ENCODE data around the gene MRAP2.

MRAP2 gene

GRCh38 chr6:84003131-84003530 is 30.4 kb upstream of the MRAP2 start:
- H3K4me3 ChIP-seq (ENCODE audit: low read length): no peak overlapping the region
- TF ChIP-seq CTCF (conservative IDR thresholded peaks at IDR 0.05; ENCODE audit: low read depth, low read length): no peak
- DNase-seq (ENCODE audit: low read depth): no peak

GRCh38 chr6:84003654-84004053 is 29.9 kb upstream of the MRAP2 start:
- TF ChIP-seq CTCF (conservative IDR thresholded peaks at IDR 0.05; ENCODE audit: low read depth, low read length): no peak
- H3K4me3 ChIP-seq (ENCODE audit: low read length): no peak overlapping the region
- no peak for DNase-seq (ENCODE audit: low read depth)

- DNase-seq (ENCODE audit: low read depth): no peak
- no peak for TF ChIP-seq CTCF (conservative IDR thresholded peaks at IDR 0.05; ENCODE audit: low read depth, low read length)
Measured at GRCh38 chr6:84007871-84008270, 25.7 kb upstream of the MRAP2 start.

GRCh38 chr6:84013354-84013753 is 20.2 kb upstream of the MRAP2 start:
- TF ChIP-seq CTCF (conservative IDR thresholded peaks at IDR 0.05; ENCODE audit: low read depth, low read length): no peak
- no peak overlapping the region for H3K4me3 ChIP-seq (ENCODE audit: low read length)
- DNase-seq (ENCODE audit: low read depth): no peak

More at GRCh38 chr6:84007871-84008270, 25.7 kb upstream of the MRAP2 start:
- H3K4me3 ChIP-seq (ENCODE audit: low read length): no peak overlapping the region

- H3K4me3 ChIP-seq (ENCODE audit: low read length): no peak overlapping the region
- no peak for DNase-seq (ENCODE audit: low read depth)
- TF ChIP-seq CTCF (conservative IDR thresholded peaks at IDR 0.05; ENCODE audit: low read depth, low read length): no peak
Measured at GRCh38 chr6:84013931-84014330, 19.6 kb upstream of the MRAP2 start.

- H3K4me3 ChIP-seq (ENCODE audit: low read length): no peak overlapping the region
- no peak for TF ChIP-seq CTCF (conservative IDR thresholded peaks at IDR 0.05; ENCODE audit: low read depth, low read length)
- no peak for DNase-seq (ENCODE audit: low read depth)
Measured at GRCh38 chr6:84016029-84016428, 17.5 kb upstream of the MRAP2 start.

- no peak for TF ChIP-seq CTCF (conservative IDR thresholded peaks at IDR 0.05; ENCODE audit: low read depth, low read length)
- no peak for DNase-seq (ENCODE audit: low read depth)
- H3K4me3 ChIP-seq (ENCODE audit: low read length): no peak overlapping the region
Measured at GRCh38 chr6:84017709-84018452, 15.7 kb upstream of the MRAP2 start.
